GM12865 (cell line): Measurements from ENCODE around the gene WFDC12.
"Not testable (repeated sequence)": the region's sequence is repeated elsewhere in the genome, so short reads cannot be mapped to it uniquely, and the experiment has no call there.

Source experiments
- DNase-seq: peaks from one replicate; pipeline ENCODE4 v3.0.0; 2010; ENCODE audit warnings: low read depth
- H3K4me3 ChIP-seq: 2 replicates; pipeline ENCODE4 v1.5.1; 2011; ENCODE audit warnings: mild to moderate bottlenecking, low read depth, low read length, control low read depth
- CTCF ChIP-seq: IDR thresholded peaks from 2 replicates; pipeline ENCODE4 v1.5.1; 2011; ENCODE audit warnings: low read length, control low read depth, low read depth, inconsistent platforms; ENCODE audit not compliant: insufficient read depth; ENCODE audit errors: missing control alignments

WFDC12 gene

GRCh38 chr20:45124365-45124764, at the start of gene WFDC12:
TSS of gene WFDC12 (minus strand) at chr20:45124465. CDS start at chr20:45124447, 18 bp downstream.
- DNase-seq = no peak
- no peak for TF ChIP-seq CTCF

GRCh38 chr20:45173522-45173921, 49.3 kb upstream of the WFDC12 start:
- no peak overlapping the region for H3K4me3 ChIP-seq

More at GRCh38 chr20:45124365-45124764, at the start of gene WFDC12:
- no peak within 1 kb of the TSS for H3K4me3 ChIP-seq

GRCh38 chr20:45164906-45165305, 40.6 kb upstream of the WFDC12 start:
- DNase-seq = no peak
- no peak for TF ChIP-seq CTCF
- no peak overlapping the region for H3K4me3 ChIP-seq

More at GRCh38 chr20:45173522-45173921, 49.3 kb upstream of the WFDC12 start:
- no peak for TF ChIP-seq CTCF
- DNase-seq = no peak

- no peak for DNase-seq
- H3K4me3 ChIP-seq = no peak overlapping the region
- TF ChIP-seq CTCF = no peak
Measured at GRCh38 chr20:45163083-45163803, 39.0 kb upstream of the WFDC12 start.

- no peak for TF ChIP-seq CTCF
- no peak overlapping the region for H3K4me3 ChIP-seq
- no peak for DNase-seq
Measured at GRCh38 chr20:45157962-45158361, 33.7 kb upstream of the WFDC12 start.

- TF ChIP-seq CTCF = no peak
- no peak for DNase-seq
- H3K4me3 ChIP-seq = no peak overlapping the region
Measured at GRCh38 chr20:45156713-45157112, 32.4 kb upstream of the WFDC12 start.

- not testable (repeated sequence) for H3K4me3 ChIP-seq, DNase-seq
Measured at GRCh38 chr20:45154794-45155193, 30.5 kb upstream of the WFDC12 start.
